Activated T-cell treated with anti-CD3 and anti-CD28 coated beads, Interleukin-2, amount 50 U/mL, for 72 hours (primary cell): ENCODE data around the gene RGS6. TPM values are rescaled to one million over a fixed set of nuclear protein-coding genes. Genes with fewer than 3 reads are reported as not detected.

Experiments used
- ATAC-seq, 2 donors: fragments of 150-1000 bp; cut with Tn5 transposase; replicated peaks in 1 of 2; 2 replicates each; pipeline ENCODE4 v1.10.0; 2021; ENCODE audit warnings: moderate library complexity in 2 of 2, mild to moderate bottlenecking in 1 of 2
- DNase-seq, 2 donors: peaks; one replicate each; pipeline ENCODE4 v3.0.0; 2021 to 2022; ENCODE audit warnings: mixed read lengths in 1 of 2
- H3K27ac Mint-ChIP-seq: one replicate; pipeline ENCODE4 v1.8.0; 2022; ENCODE audit warnings: mild to moderate bottlenecking, moderate library complexity, mixed read lengths
- H3K27me3 Mint-ChIP-seq: one replicate; pipeline ENCODE4 v1.8.0; 2022; ENCODE audit warnings: low read depth, mixed read lengths
- H3K36me3 Mint-ChIP-seq, 2 donors: one replicate each; pipeline ENCODE4 v1.8.0; 2022; ENCODE audit warnings: mixed read lengths in 2 of 2, mild to moderate bottlenecking in 1 of 2; ENCODE audit not compliant: insufficient read depth in 2 of 2
- H3K4me1 Mint-ChIP-seq: one replicate; pipeline ENCODE4 v1.8.0; 2022; ENCODE audit warnings: low read depth, mixed read lengths
- H3K4me3 Mint-ChIP-seq, 2 donors: one replicate each; pipeline ENCODE4 v1.8.0; 2022; ENCODE audit warnings: mild to moderate bottlenecking in 2 of 2, mixed read lengths in 2 of 2, moderate library complexity in 2 of 2
- H3K9me3 Mint-ChIP-seq, 2 donors: one replicate each; pipeline ENCODE4 v1.8.0; 2022; ENCODE audit warnings: mixed read lengths in 2 of 2
- total RNA-seq, 2 donors: library from RNA; stranded (reverse); gene quantifications; one replicate each; pipeline ENCODE4 v1.2.3, GENCODE V29; 2022

RGS6 gene
- total RNA-seq, 2 donors from 2014 or later, result 2.2 to 2.5 TPM

- no peak for DNase-seq
- no peaks in the 10 kb centered on the region for H3K9me3 Mint-ChIP-seq
- no peaks in the 10 kb centered on the region for H3K36me3 Mint-ChIP-seq
- H3K27me3 Mint-ChIP-seq, result peaks cover 6% of the 10 kb centered on the region
- no peak overlapping the region for H3K27ac Mint-ChIP-seq
- no peak overlapping the region for H3K4me3 Mint-ChIP-seq
- no peak for ATAC-seq
- H3K4me1 Mint-ChIP-seq, result peaks cover 5% of the 10 kb centered on the region
Measured at GRCh38 chr14:72562300-72562699, 630.1 kb downstream of the RGS6 start.

DNA sequence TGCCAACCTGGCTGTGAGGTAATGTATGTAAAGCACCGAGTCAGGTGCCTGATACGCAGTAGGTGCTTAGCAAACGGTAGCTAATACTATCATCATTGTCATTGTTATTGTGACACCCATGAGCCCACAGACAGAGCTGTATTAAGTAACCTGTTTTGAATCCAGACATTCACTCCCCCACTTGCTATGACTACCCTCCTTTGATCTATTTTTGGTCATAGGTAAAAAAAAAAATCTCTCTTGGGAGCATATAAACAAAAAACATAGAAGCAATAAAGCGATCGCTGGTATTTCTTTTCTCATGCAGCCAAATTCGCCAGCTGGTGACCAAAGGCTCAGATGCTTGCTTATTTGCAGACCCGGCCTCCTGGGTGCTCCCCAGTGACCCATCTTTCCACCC is 631.4 kb downstream of the RGS6 start:
- Mint-ChIP-seq H3K36me3 (no peaks in the 10 kb centered on the region), H3K27ac (no peak overlapping the region), H3K27me3 (peaks cover 6% of the 10 kb centered on the region), H3K4me3 (no peak overlapping the region), H3K9me3 (no peaks in the 10 kb centered on the region), H3K4me1 (peaks cover 5% of the 10 kb centered on the region)
- DNase-seq (no peak), ATAC-seq (no peak)

- Mint-ChIP-seq H3K36me3 (no peaks in the 10 kb centered on the region), H3K27me3 (no peaks in the 10 kb centered on the region), H3K4me1 (no peaks in the 10 kb centered on the region), H3K4me3 (no peak overlapping the region), H3K9me3 (no peaks in the 10 kb centered on the region), H3K27ac (no peak overlapping the region)
- DNase-seq (no peak), ATAC-seq (no peak)
Measured at GRCh38 chr14:72565149-72565559, 632.9 kb downstream of the RGS6 start.

- no peak for ATAC-seq
Measured at GRCh38 chr14:72565917-72566316, 633.7 kb downstream of the RGS6 start.

GRCh38 chr14:72567226-72567625 is 635.0 kb downstream of the RGS6 start:
- no peaks in the 10 kb centered on the region for H3K27me3 Mint-ChIP-seq
- H3K4me3 Mint-ChIP-seq, result no peak overlapping the region
- no peaks in the 10 kb centered on the region for H3K4me1 Mint-ChIP-seq
- DNase-seq (no peak), ATAC-seq (no peak)
- peaks cover 0 to 1% of the 10 kb centered on the region in 2 donors for H3K9me3 Mint-ChIP-seq
- no peak overlapping the region for H3K27ac Mint-ChIP-seq
- no peaks in the 10 kb centered on the region for H3K36me3 Mint-ChIP-seq

More at GRCh38 chr14:72565917-72566316, 633.7 kb downstream of the RGS6 start:
- no peaks in the 10 kb centered on the region for H3K9me3 Mint-ChIP-seq
- DNase-seq, result no peak
- no peaks in the 10 kb centered on the region for H3K36me3 Mint-ChIP-seq
- H3K27me3 Mint-ChIP-seq, result no peaks in the 10 kb centered on the region
- no peak overlapping the region for H3K27ac Mint-ChIP-seq
- H3K4me3 Mint-ChIP-seq, result no peak overlapping the region
- no peaks in the 10 kb centered on the region for H3K4me1 Mint-ChIP-seq

GRCh38 chr14:72568296-72568992 is 636.2 kb downstream of the RGS6 start:
- Mint-ChIP-seq H3K9me3 (peaks cover 0 to 1% of the 10 kb centered on the region in 2 donors), H3K4me1 (no peaks in the 10 kb centered on the region), H3K4me3 (no peak overlapping the region), H3K36me3 (no peaks in the 10 kb centered on the region), H3K27ac (no peak overlapping the region), H3K27me3 (no peaks in the 10 kb centered on the region)
- DNase-seq, result no peak
- no peak for ATAC-seq

DNA sequence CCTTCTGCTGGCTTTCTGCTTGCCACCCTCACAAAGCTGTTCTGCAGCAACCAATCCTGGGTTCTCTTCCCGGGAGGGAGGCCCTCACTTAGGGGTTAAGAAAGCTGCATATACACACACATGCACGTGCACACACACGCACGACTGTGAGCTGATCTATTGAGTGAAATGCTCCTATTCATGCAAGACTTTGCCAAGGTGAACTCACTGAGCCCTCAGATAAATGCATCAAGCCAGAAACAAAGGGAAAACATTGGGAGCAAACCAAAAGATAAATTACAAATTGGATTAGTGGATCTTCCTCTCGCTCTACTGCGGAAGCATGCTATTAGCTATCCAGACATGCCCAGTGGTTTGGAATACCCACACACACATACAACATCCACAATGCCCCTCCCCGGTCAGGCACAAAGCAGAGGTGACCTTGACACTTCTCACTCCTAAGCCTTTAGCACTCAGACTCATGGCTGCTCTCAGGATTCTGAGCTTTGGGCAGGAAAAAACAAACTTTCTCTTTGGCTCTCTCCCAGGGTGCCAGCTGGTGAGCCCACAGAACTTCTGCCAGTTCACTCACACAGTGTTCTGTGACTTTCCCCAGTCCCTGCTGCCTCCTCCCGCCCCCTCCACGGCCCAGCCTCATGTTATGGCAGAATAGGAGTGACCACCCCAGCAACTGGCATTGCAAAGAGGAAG is 641.6 kb downstream of the RGS6 start:
- no peaks in the 10 kb centered on the region for H3K36me3 Mint-ChIP-seq
- H3K4me1 Mint-ChIP-seq, result peaks cover 8% of the 10 kb centered on the region
- H3K27me3 Mint-ChIP-seq, result no peaks in the 10 kb centered on the region
- no peak overlapping the region for H3K27ac Mint-ChIP-seq
- ATAC-seq, result no peak
- H3K9me3 Mint-ChIP-seq, result peaks cover 0 to 1% of the 10 kb centered on the region in 2 donors
- DNase-seq, result no peak
- H3K4me3 Mint-ChIP-seq, result no peak overlapping the region

- H3K4me1 Mint-ChIP-seq, result peaks cover 8% of the 10 kb centered on the region
- no peaks in the 10 kb centered on the region for H3K36me3 Mint-ChIP-seq
- DNase-seq, result no peak
- peaks cover 0 to 1% of the 10 kb centered on the region in 2 donors for H3K9me3 Mint-ChIP-seq
- H3K27me3 Mint-ChIP-seq, result no peaks in the 10 kb centered on the region
- no peak overlapping the region for H3K4me3 Mint-ChIP-seq
- ATAC-seq, result peak in 1 of 2 donors; percentile 23
- H3K27ac Mint-ChIP-seq, result no peak overlapping the region
Measured at GRCh38 chr14:72574715-72575114, 642.5 kb downstream of the RGS6 start.

- Mint-ChIP-seq H3K27ac (no peak overlapping the region), H3K4me3 (no peak overlapping the region), H3K27me3 (peaks cover 3% of the 10 kb centered on the region), H3K4me1 (peaks cover 8% of the 10 kb centered on the region), H3K9me3 (peaks cover 0 to under 1% of the 10 kb centered on the region in 2 donors), H3K36me3 (no peaks in the 10 kb centered on the region)
- DNase-seq (no peak), ATAC-seq (no peak)
Measured at GRCh38 chr14:72576258-72576657, 644.0 kb downstream of the RGS6 start.

- Mint-ChIP-seq H3K36me3 (no peaks in the 10 kb centered on the region), H3K4me3 (no peak overlapping the region), H3K27me3 (peaks cover 8% of the 10 kb centered on the region), H3K27ac (no peak overlapping the region), H3K9me3 (no peaks in the 10 kb centered on the region), H3K4me1 (peaks cover 8% of the 10 kb centered on the region)
- DNase-seq, result no peak
- ATAC-seq, result no peak
Measured at GRCh38 chr14:72577521-72577920, 645.3 kb downstream of the RGS6 start.

GRCh38 chr14:72578514-72578913 is 646.3 kb downstream of the RGS6 start:
- Mint-ChIP-seq H3K27ac (no peak overlapping the region), H3K4me3 (no peak overlapping the region), H3K9me3 (no peaks in the 10 kb centered on the region), H3K36me3 (no peaks in the 10 kb centered on the region), H3K4me1 (peaks cover 8% of the 10 kb centered on the region), H3K27me3 (peaks cover 8% of the 10 kb centered on the region)
- DNase-seq, result no peak
- no peak for ATAC-seq

- peaks cover 8% of the 10 kb centered on the region for H3K27me3 Mint-ChIP-seq
- peaks cover 0 to 2% of the 10 kb centered on the region in 2 donors for H3K36me3 Mint-ChIP-seq
- ATAC-seq, result peak; percentile 90 to 96
- no peak overlapping the region for H3K4me3 Mint-ChIP-seq
- no peaks in the 10 kb centered on the region for H3K4me1 Mint-ChIP-seq
- no peak overlapping the region for H3K27ac Mint-ChIP-seq
- peak in 1 of 2 donors; percentile 14 for DNase-seq
- H3K9me3 Mint-ChIP-seq, result peaks cover 5 to 8% of the 10 kb centered on the region in 2 donors
Measured at GRCh38 chr14:72582582-72582981, 650.4 kb downstream of the RGS6 start.

DNA sequence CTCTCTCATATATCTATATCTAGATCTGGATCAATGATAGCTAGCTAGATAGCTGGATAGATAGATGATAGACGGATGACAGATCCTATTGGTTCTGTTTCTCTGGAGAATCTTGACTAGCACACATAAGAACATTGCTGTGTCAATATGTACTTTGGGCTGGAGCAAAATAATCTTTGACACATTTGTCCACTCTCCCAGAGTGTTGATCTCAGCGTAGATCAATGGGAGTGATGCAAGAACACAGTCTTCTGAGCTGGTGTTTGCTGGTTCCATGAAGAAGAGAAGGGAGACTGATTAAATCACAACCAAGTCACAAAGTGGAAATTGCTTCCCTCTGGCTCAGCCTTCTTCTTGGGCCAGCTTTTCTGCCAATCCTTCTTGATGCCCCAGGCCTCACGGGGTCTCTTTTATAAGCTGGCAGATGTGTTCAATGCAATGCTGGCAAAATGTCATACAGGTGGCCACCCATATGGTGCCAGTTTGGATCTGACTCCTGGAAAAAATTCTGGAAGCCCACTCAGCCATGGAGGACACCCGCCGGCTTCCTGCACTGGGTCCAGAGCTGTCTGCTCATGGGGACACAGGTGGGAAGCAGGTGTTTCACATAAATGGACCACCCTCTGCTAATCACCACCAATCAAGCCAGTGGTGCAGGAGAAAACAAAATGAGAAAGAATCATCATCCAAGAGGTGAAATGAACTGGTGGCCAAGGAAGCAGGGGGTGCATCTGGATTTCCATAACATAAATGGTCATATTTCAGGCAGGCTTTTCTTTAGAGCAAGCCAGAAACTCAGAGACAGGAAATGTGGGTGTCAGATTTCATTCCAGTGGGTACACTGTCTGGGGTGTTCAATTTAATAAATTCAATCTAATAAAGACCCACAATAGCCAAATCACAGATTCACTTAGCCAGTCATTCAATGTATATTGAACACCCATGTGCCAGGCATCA is 651.4 kb downstream of the RGS6 start:
- no peak overlapping the region for H3K4me3 Mint-ChIP-seq
- H3K4me1 Mint-ChIP-seq, result no peaks in the 10 kb centered on the region
- H3K9me3 Mint-ChIP-seq, result peaks cover 5 to 8% of the 10 kb centered on the region in 2 donors
- peak overlapping the region; percentile 12 for H3K27ac Mint-ChIP-seq
- ATAC-seq, result no peak
- H3K36me3 Mint-ChIP-seq, result peaks cover 0 to 2% of the 10 kb centered on the region in 2 donors
- peaks cover 8% of the 10 kb centered on the region for H3K27me3 Mint-ChIP-seq
- no peak for DNase-seq
